Prostate gland (tissue), 2 donors: Measurements from ENCODE around the gene RITA1. TPM values are rescaled to one million over a fixed set of nuclear protein-coding genes. Genes with fewer than 3 reads are reported as not detected.

Experiments
- DNase-seq: peaks from one replicate; pipeline ENCODE4 v3.0.0-alpha.2; 2019; ENCODE audit warnings: low spot score
- H3K27ac ChIP-seq, 2 donors: fragments of 200-600 bp; sonication (generic); 2 replicates each; pipeline ENCODE4 v1.5.1; 2017 to 2019
- H3K27me3 ChIP-seq: fragments of 200-600 bp; sonication (generic); replicated peaks from 2 replicates; pipeline ENCODE4 v1.5.1; 2019; ENCODE audit not compliant: insufficient read depth
- H3K36me3 ChIP-seq, 2 donors: fragments of 200-600 bp; sonication (generic); 1 replicate in 1 of 2; 2 replicates in 1 of 2; pipeline versions ENCODE4 v1.5.1 to v1.8.1; 2017 to 2019
- H3K4me1 ChIP-seq: fragments of 200-600 bp; sonication (generic); replicated peaks from 2 replicates; pipeline ENCODE4 v1.5.1; 2019
- H3K4me3 ChIP-seq, 2 donors: fragments of 200-600 bp; sonication (generic); 2 replicates each; pipeline ENCODE4 v1.5.1; 2017 to 2019
- H3K9me3 ChIP-seq: fragments of 200-600 bp; sonication (generic); 2 replicates; pipeline ENCODE4 v1.5.1; 2017
- CTCF ChIP-seq, 4 experiments: fragments of 200-600 bp in 2 of 4; fragments of 450-650 bp in 2 of 4; sonication (generic) in 2 of 4; IDR thresholded peaks; 1 replicate in 3 of 4; 2 replicates in 1 of 4; pipeline ENCODE4 v1.5.1; 2016 to 2019; ENCODE audit warnings: antibody characterized with exemption in 4 of 4, mild to moderate bottlenecking in 2 of 4, moderate library complexity in 2 of 4
- POLR2A ChIP-seq: fragments of 450-650 bp; IDR thresholded peaks from one replicate; pipeline ENCODE4 v1.6.1; 2016; ENCODE audit warnings: antibody characterized with exemption, mild to moderate bottlenecking
- POLR2AphosphoS5 ChIP-seq: sonication (generic); formaldehyde crosslinking; IDR thresholded peaks from one replicate; pipeline ENCODE4 v1.6.1; 2017; ENCODE audit warnings: antibody characterized with exemption
- WGBS: methylation state at CpG from one replicate; pipeline ENCODE4 v1.1.5; 2018; 5-methylcytosine and 5-hydroxymethylcytosine counted together
- intact Hi-C: fragments of 100-400 bp; cut with DNase I; formaldehyde crosslinking; loops from one replicate; pipeline ENCODE4 v1.14.2; 2022
- total RNA-seq, 2 donors: library from RNA; depleted of rRNA; stranded (reverse); fragments of >200 nt; gene quantifications; one replicate each; pipeline ENCODE4 v1.1.0, GENCODE V29; 2016

The RITA1 gene
- total RNA-seq, 2 donors from 2014 or later = 29.0 to 39.7 TPM

DNA sequence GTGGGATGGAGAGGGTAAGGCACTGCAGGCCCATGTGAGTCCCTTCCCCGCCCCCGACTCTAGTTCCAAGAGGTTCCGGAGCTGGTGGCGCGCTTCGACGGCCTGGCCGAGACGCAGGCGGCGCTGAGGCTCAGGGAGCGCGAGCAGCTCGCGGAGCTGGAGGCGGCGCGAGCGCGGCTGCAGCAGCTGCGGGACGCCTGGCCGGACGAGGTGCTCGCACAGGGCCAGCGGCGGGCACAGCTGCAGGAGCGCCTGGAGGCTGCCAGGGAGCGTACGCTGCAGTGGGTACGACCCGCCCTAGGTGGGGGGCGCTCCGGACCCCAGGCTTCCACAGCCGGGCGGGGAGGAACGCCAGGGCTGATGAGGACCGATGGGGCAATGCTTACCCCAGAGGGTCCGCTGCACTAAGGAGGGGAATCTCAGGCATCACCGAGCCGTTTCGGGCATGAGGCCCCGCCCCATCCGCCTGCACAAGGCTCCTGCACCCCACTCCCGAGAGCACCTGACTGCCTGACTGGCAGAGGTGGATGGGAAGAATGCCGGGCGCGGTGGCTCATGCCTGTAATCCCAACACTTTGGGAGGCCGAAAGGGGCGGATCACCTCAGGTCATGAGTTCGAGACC lies 31.1 kb upstream of the RITA1 start:
- Histone ChIP-seq H3K27ac (no peak overlapping the region), H3K27me3 (peaks cover 10% of the 10 kb centered on the region), H3K36me3 (peaks cover 6 to 16% of the 10 kb centered on the region in 2 donors), H3K4me3 (no peak overlapping the region), H3K9me3 (no peaks in the 10 kb centered on the region), H3K4me1 (peaks cover 12% of the 10 kb centered on the region)
- 3% methylated on average over 39 of the region's 51 CpGs for WGBS
- DNase-seq = no peak
- intact Hi-C loops = no loop called here
- TF ChIP-seq POLR2AphosphoS5 = no peak
- no peak for TF ChIP-seq POLR2A
- no peak for TF ChIP-seq CTCF (IDR thresholded peaks at IDR 0.05)

DNA sequence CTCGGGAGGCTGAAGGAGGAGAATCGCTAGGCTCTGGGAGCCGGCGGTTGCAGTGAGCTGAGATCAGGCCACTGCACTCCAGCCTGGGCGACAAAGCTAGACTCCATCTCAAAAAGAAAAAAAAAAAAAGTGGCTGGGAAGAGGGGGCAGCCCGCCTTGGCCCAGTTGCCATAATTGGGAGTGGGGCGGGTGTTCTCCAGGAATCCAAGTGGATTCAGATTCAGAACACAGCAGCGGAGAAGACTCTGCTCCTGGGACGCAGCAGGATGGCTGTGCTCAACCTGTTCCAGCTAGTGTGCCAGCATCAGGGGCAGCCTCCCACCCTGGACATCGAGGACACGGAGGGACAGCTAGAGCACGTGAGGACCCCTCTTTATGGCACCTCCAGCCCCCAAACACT lies 30.5 kb upstream of the RITA1 start:
- no peak for DNase-seq
- Histone ChIP-seq H3K4me1 (peaks cover 12% of the 10 kb centered on the region), H3K9me3 (no peaks in the 10 kb centered on the region), H3K27me3 (peaks cover 9% of the 10 kb centered on the region), H3K27ac (no peak overlapping the region), H3K36me3 (peaks cover 9 to 16% of the 10 kb centered on the region in 2 donors), H3K4me3 (no peak overlapping the region)
- WGBS = 73% methylated on average over 12 of the region's 12 CpGs
- TF ChIP-seq POLR2A (no peak), CTCF (IDR thresholded peaks at IDR 0.05) (no peak), POLR2AphosphoS5 (no peak)
- intact Hi-C loops = loop anchor here (5.0 kb wide), 1 partner anchor 108 kb away; no protein-coding TSS in a partner anchor

DNA sequence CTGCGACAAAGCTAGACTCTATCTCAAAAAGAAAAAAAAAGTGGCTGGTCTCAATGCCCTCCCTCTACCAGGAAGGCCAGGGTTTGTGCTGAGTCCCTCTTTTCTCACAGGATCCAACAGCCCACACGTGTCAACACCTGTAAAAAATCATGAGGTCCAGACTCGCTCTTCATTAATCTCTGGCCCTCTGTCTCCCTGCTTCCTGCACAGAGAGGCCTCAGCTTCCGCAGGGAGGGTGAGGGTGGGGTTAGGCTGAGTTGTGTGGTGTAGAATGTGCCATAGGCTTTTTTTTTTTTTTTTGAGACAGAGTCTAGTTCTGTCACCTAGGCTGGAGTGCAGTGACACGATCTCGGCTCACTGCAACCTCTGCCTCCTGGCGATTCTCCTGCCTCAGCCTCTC lies 29.9 kb upstream of the RITA1 start:
- Histone ChIP-seq H3K4me1 (peaks cover 12% of the 10 kb centered on the region), H3K4me3 (no peak overlapping the region), H3K27me3 (peaks cover 5% of the 10 kb centered on the region), H3K36me3 (peaks cover 11 to 22% of the 10 kb centered on the region in 2 donors), H3K9me3 (no peaks in the 10 kb centered on the region), H3K27ac (no peak overlapping the region)
- TF ChIP-seq POLR2A = no peak
- no peak for TF ChIP-seq POLR2AphosphoS5
- no peak for TF ChIP-seq CTCF (IDR thresholded peaks at IDR 0.05)
- DNase-seq = no peak
- intact Hi-C loops = loop anchor here (5.0 kb wide), 1 partner anchor 108 kb away; no protein-coding TSS in a partner anchor
- WGBS = 48% methylated on average over 7 of the region's 7 CpGs

DNA sequence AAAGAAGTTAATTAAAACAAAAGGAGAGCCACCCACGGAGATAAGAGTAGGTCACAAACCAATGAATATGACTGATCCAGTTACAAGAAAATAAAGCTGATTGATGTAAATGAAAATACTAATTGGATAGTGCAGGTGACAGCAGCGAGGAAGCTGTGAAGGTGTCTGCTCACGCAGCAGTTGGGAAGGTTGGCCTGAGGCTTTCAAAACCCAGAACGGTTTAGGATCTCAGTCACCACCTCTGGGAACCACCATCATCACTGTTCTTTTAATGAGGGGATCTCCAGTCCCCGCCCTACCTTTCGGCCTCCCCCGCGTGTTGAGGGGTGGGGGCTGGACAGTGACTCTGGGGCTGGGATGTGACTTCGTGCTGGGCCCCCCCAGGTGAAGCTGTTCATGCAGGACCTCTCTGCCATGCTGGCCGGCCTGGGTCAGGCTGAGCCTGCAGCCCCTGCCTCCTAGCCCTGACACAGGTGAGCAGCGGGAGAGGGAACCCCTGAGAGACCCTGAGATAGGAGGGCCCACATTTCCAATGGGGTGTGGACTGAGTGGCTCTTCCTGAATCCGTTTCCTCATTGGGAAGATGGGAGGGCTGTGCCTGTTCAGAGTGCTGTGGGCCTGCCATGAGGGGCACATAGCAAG lies 28.2 kb upstream of the RITA1 start:
- intact Hi-C loops = loop anchor here (5.0 kb wide), 1 partner anchor 110 kb away; no protein-coding TSS in a partner anchor
- WGBS = 88% methylated on average over 12 of the region's 12 CpGs
- Histone ChIP-seq H3K4me3 (no peak overlapping the region), H3K9me3 (no peaks in the 10 kb centered on the region), H3K27ac (no peak overlapping the region), H3K27me3 (no peaks in the 10 kb centered on the region), H3K4me1 (peaks cover 12% of the 10 kb centered on the region), H3K36me3 (peaks cover 11 to 28% of the 10 kb centered on the region in 2 donors)
- no peak for DNase-seq
- no peak for TF ChIP-seq POLR2AphosphoS5

- H3K36me3 ChIP-seq = peaks cover 11 to 31% of the 10 kb centered on the region in 2 donors
- H3K4me3 ChIP-seq = no peak overlapping the region
- no peak for TF ChIP-seq POLR2A
- no peak for TF ChIP-seq POLR2AphosphoS5
- no peak for TF ChIP-seq CTCF (IDR thresholded peaks at IDR 0.05)
- no peaks in the 10 kb centered on the region for H3K9me3 ChIP-seq
- no peak overlapping the region for H3K27ac ChIP-seq
- intact Hi-C loops = loop anchor here (5.0 kb wide), 1 partner anchor 111 kb away; no protein-coding TSS in a partner anchor
- H3K4me1 ChIP-seq = peaks cover 5% of the 10 kb centered on the region
- WGBS = 96% methylated on average over 26 of the region's 26 CpGs
- DNase-seq = no peak
- H3K27me3 ChIP-seq = no peaks in the 10 kb centered on the region
Measured at GRCh38 chr12:113158439-113159203, 26.9 kb upstream of the RITA1 start.
